Osteocyte (in vitro differentiated cells): Measurements from ENCODE around the gene NGEF. TPM values are rescaled to one million over a fixed set of nuclear protein-coding genes. Genes with fewer than 3 reads are reported as not detected.
"Not testable (repeated sequence)": the region's sequence is repeated elsewhere in the genome, so short reads cannot be mapped to it uniquely, and the experiment has no call there.

ENCODE experiments used
- DNase-seq: peaks from one replicate; pipeline ENCODE4 v3.0.0; 2021; ENCODE audit warnings: mixed read lengths; ENCODE audit not compliant: unreplicated experiment; ENCODE audit errors: extremely low spot score
- H3K27ac Mint-ChIP-seq: one replicate; pipeline ENCODE4 v1.8.0; 2021; ENCODE audit warnings: mild to moderate bottlenecking, mixed read lengths; ENCODE audit not compliant: unreplicated experiment
- H3K27me3 Mint-ChIP-seq: one replicate; pipeline ENCODE4 v1.8.0; 2021; ENCODE audit warnings: mixed read lengths; ENCODE audit not compliant: unreplicated experiment
- H3K36me3 Mint-ChIP-seq: one replicate; pipeline ENCODE4 v1.8.0; 2021; ENCODE audit warnings: mixed read lengths; ENCODE audit not compliant: unreplicated experiment
- H3K4me1 Mint-ChIP-seq: one replicate; pipeline ENCODE4 v1.8.0; 2021; ENCODE audit warnings: mixed read lengths; ENCODE audit not compliant: unreplicated experiment
- H3K4me3 Mint-ChIP-seq: one replicate; pipeline ENCODE4 v1.8.0; 2021; ENCODE audit warnings: mild to moderate bottlenecking, moderate library complexity, mixed read lengths; ENCODE audit not compliant: unreplicated experiment
- H3K9me3 Mint-ChIP-seq: one replicate; pipeline ENCODE4 v1.8.0; 2021; ENCODE audit warnings: mixed read lengths; ENCODE audit not compliant: unreplicated experiment
- total RNA-seq: library from RNA; stranded (reverse); gene quantifications from 2 replicates; pipeline ENCODE4 v1.2.1, GENCODE V29; 2021
- TF ChIP-seq, protein P1 (sequence below): fragments of 200-600 bp; sonication (generic); IDR thresholded peaks from 2 replicates; pipeline ENCODE4 v1.5.0; 2021; ENCODE audit warnings: antibody characterized with exemption, mild to moderate bottlenecking, moderate library complexity

The NGEF gene
- total RNA-seq, 1 donor from 2014 or later: 0.27 TPM

- H3K36me3 Mint-ChIP-seq: peaks cover 50% of the 10 kb centered on the region
- no peak for DNase-seq
- no peaks in the 10 kb centered on the region for H3K27me3 Mint-ChIP-seq
- no peak overlapping the region for H3K27ac Mint-ChIP-seq
- TF ChIP-seq, protein P1, sequence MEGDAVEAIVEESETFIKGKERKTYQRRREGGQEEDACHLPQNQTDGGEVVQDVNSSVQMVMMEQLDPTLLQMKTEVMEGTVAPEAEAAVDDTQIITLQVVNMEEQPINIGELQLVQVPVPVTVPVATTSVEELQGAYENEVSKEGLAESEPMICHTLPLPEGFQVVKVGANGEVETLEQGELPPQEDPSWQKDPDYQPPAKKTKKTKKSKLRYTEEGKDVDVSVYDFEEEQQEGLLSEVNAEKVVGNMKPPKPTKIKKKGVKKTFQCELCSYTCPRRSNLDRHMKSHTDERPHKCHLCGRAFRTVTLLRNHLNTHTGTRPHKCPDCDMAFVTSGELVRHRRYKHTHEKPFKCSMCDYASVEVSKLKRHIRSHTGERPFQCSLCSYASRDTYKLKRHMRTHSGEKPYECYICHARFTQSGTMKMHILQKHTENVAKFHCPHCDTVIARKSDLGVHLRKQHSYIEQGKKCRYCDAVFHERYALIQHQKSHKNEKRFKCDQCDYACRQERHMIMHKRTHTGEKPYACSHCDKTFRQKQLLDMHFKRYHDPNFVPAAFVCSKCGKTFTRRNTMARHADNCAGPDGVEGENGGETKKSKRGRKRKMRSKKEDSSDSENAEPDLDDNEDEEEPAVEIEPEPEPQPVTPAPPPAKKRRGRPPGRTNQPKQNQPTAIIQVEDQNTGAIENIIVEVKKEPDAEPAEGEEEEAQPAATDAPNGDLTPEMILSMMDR: no peak
- H3K9me3 Mint-ChIP-seq: no peaks in the 10 kb centered on the region
- peaks cover 27% of the 10 kb centered on the region for H3K4me1 Mint-ChIP-seq
- no peak overlapping the region for H3K4me3 Mint-ChIP-seq
Measured at GRCh38 chr2:232852676-232853075, 160.4 kb downstream of the NGEF start.

DNA sequence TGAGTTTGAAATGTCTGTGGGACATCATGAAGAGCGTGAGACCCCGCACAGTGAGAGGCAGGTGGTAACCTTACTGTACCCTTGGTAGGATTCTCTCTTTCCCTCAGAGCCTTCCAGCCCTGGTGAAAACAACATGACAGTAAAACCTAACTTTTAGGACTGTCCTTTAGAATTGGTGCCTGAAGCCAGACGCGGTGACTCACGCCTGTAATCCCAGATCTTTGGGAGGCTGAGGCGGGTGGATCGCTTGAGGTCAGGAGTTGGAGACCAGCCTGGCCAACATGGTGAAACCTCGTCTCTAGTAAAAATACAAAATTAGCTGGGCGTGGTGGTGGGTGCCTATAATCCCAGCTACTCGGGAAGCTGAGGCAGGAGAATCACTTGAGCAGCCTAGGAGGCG is 161.0 kb downstream of the NGEF start:
- H3K4me1 Mint-ChIP-seq: peaks cover 27% of the 10 kb centered on the region
- DNase-seq, H3K27ac Mint-ChIP-seq, H3K4me3 Mint-ChIP-seq, H3K9me3 Mint-ChIP-seq, H3K27me3 Mint-ChIP-seq: not testable (repeated sequence)
- peaks cover 47% of the 10 kb centered on the region for H3K36me3 Mint-ChIP-seq

DNA sequence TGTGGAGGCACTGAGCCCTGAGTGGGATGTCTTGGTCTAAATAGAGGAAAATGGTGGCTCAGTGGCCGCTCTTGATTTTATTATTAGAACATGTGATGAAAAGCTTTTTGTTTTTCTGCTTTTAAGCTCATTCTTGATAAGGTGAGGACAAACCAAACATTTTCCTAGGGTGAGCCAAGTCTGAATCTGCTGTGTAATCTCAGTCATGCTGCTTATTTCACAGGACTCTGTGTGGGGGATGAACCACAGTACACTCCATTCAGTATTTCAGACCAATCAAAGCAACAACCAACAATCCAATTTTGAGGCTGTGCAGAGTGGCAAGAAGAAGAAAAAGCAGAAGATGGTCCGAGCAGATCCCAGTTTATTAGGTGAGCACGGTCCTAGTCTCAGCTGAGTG is 163.0 kb downstream of the NGEF start:
- Mint-ChIP-seq H3K9me3 (no peaks in the 10 kb centered on the region), H3K27ac (no peak overlapping the region), H3K36me3 (peaks cover 43% of the 10 kb centered on the region), H3K4me3 (no peak overlapping the region), H3K27me3 (no peaks in the 10 kb centered on the region), H3K4me1 (peaks cover 16% of the 10 kb centered on the region)
- TF ChIP-seq, protein P1: no peak
- DNase-seq: no peak

DNA sequence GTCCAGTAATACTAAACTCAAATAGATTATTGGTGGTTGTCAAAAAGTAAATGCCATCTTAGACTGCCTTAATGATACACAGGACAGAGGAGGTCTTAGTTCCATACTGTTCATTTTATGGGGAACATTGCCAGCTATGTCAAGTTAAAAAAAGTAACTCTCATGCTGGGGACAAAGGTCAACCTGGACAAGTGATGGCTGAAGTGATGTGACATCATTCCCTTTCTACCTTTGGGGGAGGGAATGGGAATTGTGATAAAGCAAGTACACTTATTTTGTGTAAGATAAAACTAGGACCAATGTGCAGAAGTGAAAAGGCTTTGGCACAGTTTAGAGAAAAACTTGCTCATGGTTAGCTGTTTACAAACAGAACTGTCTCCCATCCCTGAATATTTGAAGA is 167.0 kb downstream of the NGEF start:
- H3K36me3 Mint-ChIP-seq: peaks cover 55% of the 10 kb centered on the region

DNA sequence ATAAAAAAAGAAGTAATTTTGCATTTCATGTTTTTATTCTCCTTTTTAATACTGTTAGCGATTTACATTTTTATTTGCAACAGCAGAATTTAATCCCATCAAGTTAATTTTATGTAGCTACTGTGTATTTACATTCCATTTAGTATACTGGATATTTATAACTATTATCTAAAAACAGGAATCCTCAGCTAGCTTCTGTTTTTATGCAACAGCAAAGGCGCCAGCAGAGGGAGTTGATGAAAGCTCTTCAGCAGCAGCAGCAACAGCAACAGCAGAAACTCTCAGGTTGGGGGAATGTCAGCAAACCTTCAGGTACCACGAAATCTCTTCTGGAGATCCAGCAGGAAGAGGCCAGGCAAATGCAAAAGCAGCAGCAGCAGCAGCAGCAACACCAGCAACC is 169.2 kb downstream of the NGEF start:
- H3K27me3 Mint-ChIP-seq: no peaks in the 10 kb centered on the region
- peaks cover 58% of the 10 kb centered on the region for H3K36me3 Mint-ChIP-seq
- H3K4me1 Mint-ChIP-seq: no peaks in the 10 kb centered on the region
- TF ChIP-seq, protein P1: peak; percentile 17
- no peak overlapping the region for H3K27ac Mint-ChIP-seq
- H3K9me3 Mint-ChIP-seq: no peaks in the 10 kb centered on the region
- no peak overlapping the region for H3K4me3 Mint-ChIP-seq
- DNase-seq: no peak

More for the DNA sequence above, 167.0 kb downstream of the NGEF start:
- Mint-ChIP-seq H3K4me3 (no peak overlapping the region), H3K9me3 (no peaks in the 10 kb centered on the region), H3K27me3 (no peaks in the 10 kb centered on the region), H3K4me1 (no peaks in the 10 kb centered on the region), H3K27ac (no peak overlapping the region)
- no peak for DNase-seq
- TF ChIP-seq, protein P1: no peak

GRCh38 chr2:232842689-232843088 is 170.4 kb downstream of the NGEF start:
- H3K27ac Mint-ChIP-seq: no peak overlapping the region
- peaks cover 55% of the 10 kb centered on the region for H3K36me3 Mint-ChIP-seq
- H3K27me3 Mint-ChIP-seq: no peaks in the 10 kb centered on the region
- DNase-seq: no peak
- TF ChIP-seq, protein P1: no peak
- H3K4me1 Mint-ChIP-seq: peaks cover 9% of the 10 kb centered on the region
- H3K4me3 Mint-ChIP-seq: no peak overlapping the region
- H3K9me3 Mint-ChIP-seq: no peaks in the 10 kb centered on the region
